HepG2 (cell line): ENCODE data around the gene YPEL3. TPM values are rescaled to one million over a fixed set of nuclear protein-coding genes. Genes with fewer than 3 reads are reported as not detected.
A peak's percentile ranks its signal among the peaks of the same experiment; 100 is the strongest.

Experiments
- EP300 ChIP-seq, 3 experiments: sonication (generic) in 1 of 3; formaldehyde crosslinking in 1 of 3; IDR thresholded peaks; 2 replicates each; pipeline versions ENCODE4 v1.5.1 to v1.6.1; 2011 to 2020; ENCODE audit warnings: low read depth in 2 of 3, low read length in 2 of 3, borderline replicate concordance in 1 of 3, improper control_type of control experiment in 1 of 3, mild to moderate bottlenecking in 1 of 3, missing genetic modification reagents in 1 of 3, moderate library complexity in 1 of 3
- HNRNPL ChIP-seq: fragments of 200-400 bp; formaldehyde crosslinking; IDR thresholded peaks from 2 replicates; pipeline ENCODE4 v1.6.1; 2017; ENCODE audit warnings: mild to moderate bottlenecking, low read depth, low read length
- MXD4 ChIP-seq: IDR thresholded peaks from 2 replicates; pipeline ENCODE4 v1.6.1; 2016; ENCODE audit warnings: mild to moderate bottlenecking, missing biosample characterization, missing genetic modification reagents
- RBFOX2 ChIP-seq: fragments of 200-400 bp; formaldehyde crosslinking; IDR thresholded peaks from 2 replicates; pipeline ENCODE4 v1.6.1; 2017; ENCODE audit warnings: low read depth, mild to moderate bottlenecking, low read length
- STAG1 ChIP-seq: sonication (generic); formaldehyde crosslinking; IDR thresholded peaks from 2 replicates; pipeline ENCODE4 v1.4.0; 2020; ENCODE audit warnings: missing genetic modification reagents
- TAF1 ChIP-seq: sonication (generic); formaldehyde crosslinking; IDR thresholded peaks from 2 replicates; pipeline ENCODE4 v1.4.0; 2020; ENCODE audit warnings: missing genetic modification reagents
- TBX2 ChIP-seq: sonication (generic); formaldehyde crosslinking; IDR thresholded peaks from 2 replicates; pipeline ENCODE4 v1.5.0; 2020; ENCODE audit warnings: missing genetic modification reagents, mild to moderate bottlenecking, borderline replicate concordance
- UBTF ChIP-seq: sonication (generic); formaldehyde crosslinking; IDR thresholded peaks from 2 replicates; pipeline ENCODE4 v1.4.0; 2020; ENCODE audit warnings: mild to moderate bottlenecking, missing genetic modification reagents
- ZBTB38 ChIP-seq: sonication (generic); formaldehyde crosslinking; IDR thresholded peaks from 2 replicates; pipeline ENCODE4 v1.5.1; 2020; ENCODE audit warnings: mild to moderate bottlenecking, missing genetic modification reagents
- ZFP36L1 ChIP-seq: sonication (generic); formaldehyde crosslinking; IDR thresholded peaks from 2 replicates; pipeline ENCODE4 v1.8.0; 2022; ENCODE audit warnings: mild to moderate bottlenecking, missing genetic modification reagents, moderate library complexity
- ZKSCAN8 ChIP-seq: IDR thresholded peaks from 2 replicates; pipeline ENCODE4 v1.6.1; 2016; ENCODE audit warnings: borderline replicate concordance, missing genetic modification reagents, missing compliant biosample characterization
- ZNF235 ChIP-seq: sonication (generic); formaldehyde crosslinking; IDR thresholded peaks from 2 replicates; pipeline ENCODE4 v1.8.1; 2023; ENCODE audit warnings: mild to moderate bottlenecking, missing genetic modification reagents, borderline replicate concordance
- ZNF761 ChIP-seq: sonication (generic); formaldehyde crosslinking; conservative IDR thresholded peaks from 2 replicates; pipeline ENCODE4 v1.4.0; 2020; ENCODE audit warnings: mild to moderate bottlenecking, missing genetic modification reagents
- ZNF790 ChIP-seq: sonication (generic); formaldehyde crosslinking; IDR thresholded peaks from 2 replicates; pipeline ENCODE4 v1.8.0; 2022; ENCODE audit warnings: missing genetic modification reagents, mild to moderate bottlenecking, borderline replicate concordance
- polyA plus RNA-seq, 8 experiments: library from polyadenylated mRNA; depleted of rRNA in 3 of 8; stranded (reverse) in 7 of 8; unstranded in 1 of 8; fragments of >200 nt; fragmentation: Illumina TruSeq in 4 of 8; extraction: Trizol in 4 of 8; gene quantifications; 2 replicates each; pipeline versions ENCODE4 v1.2.1 to v1.2.3, GENCODE V29; 2011 to 2016; ENCODE audit warnings: low read depth in 4 of 8, missing spikeins in 1 of 8, mixed read lengths in 1 of 8; ENCODE audit not compliant: insufficient read depth in 1 of 8
- total RNA-seq, 5 experiments: library from RNA; depleted of rRNA; stranded (reverse); fragments of >200 nt; fragmentation: Illumina TruSeq; extraction: Trizol; gene quantifications; 2 replicates each; pipeline ENCODE4 v1.2.3, GENCODE V29; 2016; ENCODE audit warnings: low read depth in 1 of 5
- TF ChIP-seq, protein P1 (sequence below): sonication (generic); formaldehyde crosslinking; IDR thresholded peaks from 2 replicates; pipeline ENCODE4 v1.5.0; 2020; ENCODE audit warnings: mild to moderate bottlenecking, missing genetic modification reagents, moderate library complexity
- TF ChIP-seq, protein P2 (sequence below): sonication (generic); formaldehyde crosslinking; IDR thresholded peaks from 2 replicates; pipeline ENCODE4 v1.9.0; 2022; ENCODE audit warnings: missing genetic modification reagents, mild to moderate bottlenecking, borderline replicate concordance
- TF ChIP-seq, protein P3 (sequence below): sonication (generic); formaldehyde crosslinking; IDR thresholded peaks from 2 replicates; pipeline ENCODE4 v1.5.1; 2020; ENCODE audit warnings: mild to moderate bottlenecking, missing genetic modification reagents, moderate library complexity

YPEL3 gene
- total and polyA plus RNA-seq, 2 of the 13 experiments (the other 11 are each of a cell fraction or from before 2014, with no cell fraction given), result 5.4 to 47.0 TPM

DNA sequence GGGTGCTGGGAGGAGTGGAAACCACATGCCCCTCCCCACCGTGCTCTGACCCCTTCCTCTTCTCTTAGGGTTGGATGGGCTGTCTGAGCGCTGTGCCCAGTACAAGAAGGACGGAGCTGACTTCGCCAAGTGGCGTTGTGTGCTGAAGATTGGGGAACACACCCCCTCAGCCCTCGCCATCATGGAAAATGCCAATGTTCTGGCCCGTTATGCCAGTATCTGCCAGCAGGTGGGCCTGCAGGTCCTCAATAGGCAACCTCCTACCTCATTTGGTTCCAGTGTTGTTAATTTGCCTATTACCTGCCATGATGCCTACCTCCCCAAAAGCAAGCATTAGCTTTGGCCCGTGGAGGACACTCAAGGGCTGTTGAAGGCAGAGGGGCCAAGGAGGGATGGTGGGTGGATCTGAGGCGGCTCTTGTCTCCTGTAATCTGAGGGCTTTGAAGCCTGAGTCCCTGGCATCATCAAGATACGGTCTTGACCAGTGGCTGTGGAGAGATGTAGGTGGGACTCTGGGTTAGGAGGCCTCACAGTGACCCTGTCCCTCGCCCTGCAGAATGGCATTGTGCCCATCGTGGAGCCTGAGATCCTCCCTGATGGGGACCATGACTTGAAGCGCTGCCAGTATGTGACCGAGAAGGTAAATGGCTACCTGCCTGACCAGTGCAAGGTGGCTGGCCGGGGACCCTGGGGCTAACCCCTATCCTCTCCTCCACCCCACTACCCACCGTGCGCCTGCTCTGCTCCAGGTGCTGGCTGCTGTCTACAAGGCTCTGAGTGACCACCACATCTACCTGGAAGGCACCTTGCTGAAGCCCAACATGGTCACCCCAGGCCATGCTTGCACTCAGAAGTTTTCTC is 27.0 kb downstream of the YPEL3 start (continued):
- TF ChIP-seq EP300 (IDR thresholded peaks at IDR 0.05; ENCODE audit: low read depth in 2 of 2, low read length in 2 of 2) (no peak), EP300 (CRISPR knock-in tag; IDR thresholded peaks at IDR 0.05; ENCODE audit: borderline replicate concordance) (no peak), ZBTB38 (CRISPR knock-in tag) (peak; percentile 37; the same call in 1 of the 2 replicates), TAF1 (CRISPR knock-in tag) (peak; percentile 30; the same call in 1 of the 2 replicates), HNRNPL (0 out of 2 replicates have a peak, but pooled peaks have one; percentile 28), STAG1 (CRISPR knock-in tag) (peak; percentile 50), TBX2 (CRISPR knock-in tag) (0 out of 2 replicates have a peak, but pooled peaks have one; percentile 8), ZFP36L1 (CRISPR knock-in tag) (0 out of 2 replicates have a peak, but pooled peaks have one; percentile 27), ZNF235 (CRISPR knock-in tag) (0 out of 2 replicates have a peak, but pooled peaks have one; percentile 14), RBFOX2 (peak; percentile 71), MXD4 (CRISPR knock-in tag) (peak; percentile 4; the same call in 1 of the 2 replicates), ZNF761 (0 out of 2 replicates have a peak, but pooled peaks have one; percentile 12), UBTF (CRISPR knock-in tag) (0 out of 2 replicates have a peak, but pooled peaks have one; percentile 24), ZKSCAN8 (CRISPR knock-in tag) (no peak), ZNF790 (no peak)
- TF ChIP-seq, protein P1, sequence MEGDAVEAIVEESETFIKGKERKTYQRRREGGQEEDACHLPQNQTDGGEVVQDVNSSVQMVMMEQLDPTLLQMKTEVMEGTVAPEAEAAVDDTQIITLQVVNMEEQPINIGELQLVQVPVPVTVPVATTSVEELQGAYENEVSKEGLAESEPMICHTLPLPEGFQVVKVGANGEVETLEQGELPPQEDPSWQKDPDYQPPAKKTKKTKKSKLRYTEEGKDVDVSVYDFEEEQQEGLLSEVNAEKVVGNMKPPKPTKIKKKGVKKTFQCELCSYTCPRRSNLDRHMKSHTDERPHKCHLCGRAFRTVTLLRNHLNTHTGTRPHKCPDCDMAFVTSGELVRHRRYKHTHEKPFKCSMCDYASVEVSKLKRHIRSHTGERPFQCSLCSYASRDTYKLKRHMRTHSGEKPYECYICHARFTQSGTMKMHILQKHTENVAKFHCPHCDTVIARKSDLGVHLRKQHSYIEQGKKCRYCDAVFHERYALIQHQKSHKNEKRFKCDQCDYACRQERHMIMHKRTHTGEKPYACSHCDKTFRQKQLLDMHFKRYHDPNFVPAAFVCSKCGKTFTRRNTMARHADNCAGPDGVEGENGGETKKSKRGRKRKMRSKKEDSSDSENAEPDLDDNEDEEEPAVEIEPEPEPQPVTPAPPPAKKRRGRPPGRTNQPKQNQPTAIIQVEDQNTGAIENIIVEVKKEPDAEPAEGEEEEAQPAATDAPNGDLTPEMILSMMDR (CRISPR knock-in tag), result peak; percentile 75
- TF ChIP-seq, protein P2, sequence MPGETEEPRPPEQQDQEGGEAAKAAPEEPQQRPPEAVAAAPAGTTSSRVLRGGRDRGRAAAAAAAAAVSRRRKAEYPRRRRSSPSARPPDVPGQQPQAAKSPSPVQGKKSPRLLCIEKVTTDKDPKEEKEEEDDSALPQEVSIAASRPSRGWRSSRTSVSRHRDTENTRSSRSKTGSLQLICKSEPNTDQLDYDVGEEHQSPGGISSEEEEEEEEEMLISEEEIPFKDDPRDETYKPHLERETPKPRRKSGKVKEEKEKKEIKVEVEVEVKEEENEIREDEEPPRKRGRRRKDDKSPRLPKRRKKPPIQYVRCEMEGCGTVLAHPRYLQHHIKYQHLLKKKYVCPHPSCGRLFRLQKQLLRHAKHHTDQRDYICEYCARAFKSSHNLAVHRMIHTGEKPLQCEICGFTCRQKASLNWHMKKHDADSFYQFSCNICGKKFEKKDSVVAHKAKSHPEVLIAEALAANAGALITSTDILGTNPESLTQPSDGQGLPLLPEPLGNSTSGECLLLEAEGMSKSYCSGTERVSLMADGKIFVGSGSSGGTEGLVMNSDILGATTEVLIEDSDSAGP, result peak; percentile 43; the same call in 1 of the 2 replicates
- TF ChIP-seq, protein P3, sequence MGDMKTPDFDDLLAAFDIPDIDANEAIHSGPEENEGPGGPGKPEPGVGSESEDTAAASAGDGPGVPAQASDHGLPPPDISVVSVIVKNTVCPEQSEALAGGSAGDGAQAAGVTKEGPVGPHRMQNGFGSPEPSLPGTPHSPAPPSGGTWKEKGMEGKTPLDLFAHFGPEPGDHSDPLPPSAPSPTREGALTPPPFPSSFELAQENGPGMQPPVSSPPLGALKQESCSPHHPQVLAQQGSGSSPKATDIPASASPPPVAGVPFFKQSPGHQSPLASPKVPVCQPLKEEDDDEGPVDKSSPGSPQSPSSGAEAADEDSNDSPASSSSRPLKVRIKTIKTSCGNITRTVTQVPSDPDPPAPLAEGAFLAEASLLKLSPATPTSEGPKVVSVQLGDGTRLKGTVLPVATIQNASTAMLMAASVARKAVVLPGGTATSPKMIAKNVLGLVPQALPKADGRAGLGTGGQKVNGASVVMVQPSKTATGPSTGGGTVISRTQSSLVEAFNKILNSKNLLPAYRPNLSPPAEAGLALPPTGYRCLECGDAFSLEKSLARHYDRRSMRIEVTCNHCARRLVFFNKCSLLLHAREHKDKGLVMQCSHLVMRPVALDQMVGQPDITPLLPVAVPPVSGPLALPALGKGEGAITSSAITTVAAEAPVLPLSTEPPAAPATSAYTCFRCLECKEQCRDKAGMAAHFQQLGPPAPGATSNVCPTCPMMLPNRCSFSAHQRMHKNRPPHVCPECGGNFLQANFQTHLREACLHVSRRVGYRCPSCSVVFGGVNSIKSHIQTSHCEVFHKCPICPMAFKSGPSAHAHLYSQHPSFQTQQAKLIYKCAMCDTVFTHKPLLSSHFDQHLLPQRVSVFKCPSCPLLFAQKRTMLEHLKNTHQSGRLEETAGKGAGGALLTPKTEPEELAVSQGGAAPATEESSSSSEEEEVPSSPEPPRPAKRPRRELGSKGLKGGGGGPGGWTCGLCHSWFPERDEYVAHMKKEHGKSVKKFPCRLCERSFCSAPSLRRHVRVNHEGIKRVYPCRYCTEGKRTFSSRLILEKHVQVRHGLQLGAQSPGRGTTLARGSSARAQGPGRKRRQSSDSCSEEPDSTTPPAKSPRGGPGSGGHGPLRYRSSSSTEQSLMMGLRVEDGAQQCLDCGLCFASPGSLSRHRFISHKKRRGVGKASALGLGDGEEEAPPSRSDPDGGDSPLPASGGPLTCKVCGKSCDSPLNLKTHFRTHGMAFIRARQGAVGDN (CRISPR knock-in tag), result peak; percentile 65
